ENCODE data around the gene ENKD1. TPM values are rescaled to one million over a fixed set of nuclear protein-coding genes. Genes with fewer than 3 reads are reported as not detected.

The ENKD1 gene
- total and polyA plus RNA-seq, 2 donors (not counting 1 experiment from before 2014, with no cell fraction given): 13.3 to 14.3 TPM

GRCh38 chr16:67645397-67646121 is 21.0 kb downstream of the ENKD1 start:
- WGBS (ENCODE audit: insufficient coverage): 54% methylated on average over 15 of the region's 15 CpGs
- H3K79me2 ChIP-seq (ENCODE audit: control insufficient read depth, insufficient read depth, low read length): peaks cover 52% of the 10 kb centered on the region
- H3K9me3 Mint-ChIP-seq (ENCODE audit: insufficient read depth): no peaks in the 10 kb centered on the region
- DNase-seq (peak; percentile 26), ATAC-seq (ENCODE audit: low read depth) (no peak)
- no peaks in the 10 kb centered on the region for H3K9me3 ChIP-seq (ENCODE audit: control extremely low read depth in 1 of 3, control insufficient read depth in 2 of 3, insufficient read depth in 1 of 3, low read length in 2 of 3)
- no peak for TF ChIP-seq CTCF (IDR thresholded peaks at IDR 0.05)
- TF ChIP-seq EZH2 (IDR thresholded peaks at IDR 0.05; ENCODE audit: borderline replicate concordance, insufficient read depth, low read depth, low read length, poor library complexity, severe bottlenecking): no peak
- POLR2A ChIA-PET: interaction anchor here (0.6 to 4.7 kb wide), 11 partner anchors 14 to 164 kb away, joined by 3 to 50 read pairs (median 4); partner anchors contain the start of genes ACD, ATP6V0D1 and RIPOR1
- intact Hi-C loops (cut with micrococcal nuclease): loop anchor here (1.0 kb wide), 2 partner anchors 15 to 151 kb away; partner anchors contain the start of genes ACD and PARD6A
- H3K27me3 Mint-ChIP-seq: no peaks in the 10 kb centered on the region
- peaks cover 27% of the 10 kb centered on the region for H4K20me1 ChIP-seq (ENCODE audit: control insufficient read depth, insufficient read depth, low read length, poor library complexity, severe bottlenecking)
- H3K36me3 ChIP-seq (replicated peaks in 1 of 2; ENCODE audit: control extremely low read depth in 1 of 2, control insufficient read depth in 1 of 2, extremely low read depth in 1 of 2, insufficient read depth in 2 of 2, low read length in 1 of 2): peaks cover 0 to 35% of the 10 kb centered on the region in 2 experiments
- CTCF ChIA-PET: interaction anchor here (0.7 to 8.4 kb wide), 28 partner anchors 12 to 290 kb away, joined by 3 to 220 read pairs (median 8); partner anchors contain the start of genes ACD, AGRP, ATP6V0D1 and CTCF
- peak overlapping the region; percentile 23 to 74 (median 69) for H3K4me3 ChIP-seq (ENCODE audit: control extremely low read depth in 1 of 5, extremely low read depth in 1 of 5, insufficient read depth in 1 of 5, low read depth in 2 of 5, low read length in 4 of 5)
- peaks cover 16% of the 10 kb centered on the region for H3K4me1 Mint-ChIP-seq
- H3K27ac Mint-ChIP-seq: peak overlapping the region; percentile 92
- H3K27me3 ChIP-seq (replicated peaks in 1 of 4; ENCODE audit: control extremely low read depth in 1 of 4, control insufficient read depth in 3 of 4, insufficient read depth in 4 of 4, low read length in 3 of 4): no peaks in the 10 kb centered on the region
- peaks cover 12 to 20% of the 10 kb centered on the region in 2 donors for H3K4me1 ChIP-seq (ENCODE audit: control insufficient read depth in 2 of 2, insufficient read depth in 2 of 2, low read length in 2 of 2)
- peak overlapping the region; percentile 87 for H3K9ac ChIP-seq (ENCODE audit: low read length)
- peak overlapping the region; percentile 96 for H2AFZ ChIP-seq (ENCODE audit: insufficient read depth, low read depth, low read length, poor library complexity, severe bottlenecking)
- H3K27ac ChIP-seq (ENCODE audit: low read length in 2 of 2): peak overlapping the region; percentile 83 to 92
- H3K4me2 ChIP-seq (replicated peaks; ENCODE audit: low read depth, low read length, poor library complexity, severe bottlenecking): peak overlapping the region; percentile 100
- H3K4me3 Mint-ChIP-seq: peak overlapping the region; percentile 84

Measured in B cell (primary cell).